ENCODE measurements around the gene KCTD8. TPM values are rescaled to one million over a fixed set of nuclear protein-coding genes. Genes with fewer than 3 reads are reported as not detected.

Gene KCTD8
- total RNA-seq, 1 donor, result not detected

DNA sequence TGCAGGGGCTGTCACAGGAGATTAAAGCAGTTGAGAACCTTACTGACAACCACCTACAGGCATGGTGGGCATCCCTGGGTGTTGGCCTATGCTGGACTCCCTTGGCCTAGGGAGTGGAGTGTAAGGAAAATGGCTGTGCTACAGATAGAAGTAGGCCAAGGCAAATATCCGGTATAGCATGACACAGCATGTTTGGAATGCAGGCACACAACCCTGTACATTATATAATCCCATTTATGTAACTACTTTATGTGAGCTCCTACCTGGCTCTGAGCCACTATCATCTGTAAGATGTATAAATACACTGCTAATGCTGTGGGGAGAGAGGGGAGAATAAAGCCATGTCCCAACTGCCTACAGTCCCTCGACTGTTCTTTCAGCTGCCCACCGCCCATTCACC, 38.7 kb upstream of the KCTD8 start:
- no peak overlapping the region for H2AFZ ChIP-seq (ENCODE audit: low read length)
- no peaks in the 10 kb centered on the region for H3K36me3 ChIP-seq (ENCODE audit: insufficient read depth, low read length)
- no peaks in the 10 kb centered on the region for H3K79me2 ChIP-seq (ENCODE audit: insufficient read depth, low read length)
- no peaks in the 10 kb centered on the region for H3K9me3 ChIP-seq (ENCODE audit: low read depth, low read length)
- TF ChIP-seq, protein P1, sequence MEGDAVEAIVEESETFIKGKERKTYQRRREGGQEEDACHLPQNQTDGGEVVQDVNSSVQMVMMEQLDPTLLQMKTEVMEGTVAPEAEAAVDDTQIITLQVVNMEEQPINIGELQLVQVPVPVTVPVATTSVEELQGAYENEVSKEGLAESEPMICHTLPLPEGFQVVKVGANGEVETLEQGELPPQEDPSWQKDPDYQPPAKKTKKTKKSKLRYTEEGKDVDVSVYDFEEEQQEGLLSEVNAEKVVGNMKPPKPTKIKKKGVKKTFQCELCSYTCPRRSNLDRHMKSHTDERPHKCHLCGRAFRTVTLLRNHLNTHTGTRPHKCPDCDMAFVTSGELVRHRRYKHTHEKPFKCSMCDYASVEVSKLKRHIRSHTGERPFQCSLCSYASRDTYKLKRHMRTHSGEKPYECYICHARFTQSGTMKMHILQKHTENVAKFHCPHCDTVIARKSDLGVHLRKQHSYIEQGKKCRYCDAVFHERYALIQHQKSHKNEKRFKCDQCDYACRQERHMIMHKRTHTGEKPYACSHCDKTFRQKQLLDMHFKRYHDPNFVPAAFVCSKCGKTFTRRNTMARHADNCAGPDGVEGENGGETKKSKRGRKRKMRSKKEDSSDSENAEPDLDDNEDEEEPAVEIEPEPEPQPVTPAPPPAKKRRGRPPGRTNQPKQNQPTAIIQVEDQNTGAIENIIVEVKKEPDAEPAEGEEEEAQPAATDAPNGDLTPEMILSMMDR (IDR thresholded peaks at IDR 0.05; ENCODE audit: extremely low read depth, low read depth, low read length), result no peak
- H3K27ac ChIP-seq (ENCODE audit: low read depth, low read length), result no peak overlapping the region
- no peaks in the 10 kb centered on the region for H3K27me3 ChIP-seq (ENCODE audit: insufficient read depth, low read length)
- DNase-seq (ENCODE audit: insufficient read length, low spot score, missing footprints), result no peak
- H4K20me1 ChIP-seq (ENCODE audit: insufficient read depth, low read length), result no peaks in the 10 kb centered on the region
- no peak overlapping the region for H3K4me3 ChIP-seq (ENCODE audit: insufficient read depth, low read length)
- no peaks in the 10 kb centered on the region for H3K4me1 ChIP-seq (ENCODE audit: insufficient read depth, low read length)
- H3K4me2 ChIP-seq (ENCODE audit: insufficient read depth, low read length), result no peak overlapping the region

DNA sequence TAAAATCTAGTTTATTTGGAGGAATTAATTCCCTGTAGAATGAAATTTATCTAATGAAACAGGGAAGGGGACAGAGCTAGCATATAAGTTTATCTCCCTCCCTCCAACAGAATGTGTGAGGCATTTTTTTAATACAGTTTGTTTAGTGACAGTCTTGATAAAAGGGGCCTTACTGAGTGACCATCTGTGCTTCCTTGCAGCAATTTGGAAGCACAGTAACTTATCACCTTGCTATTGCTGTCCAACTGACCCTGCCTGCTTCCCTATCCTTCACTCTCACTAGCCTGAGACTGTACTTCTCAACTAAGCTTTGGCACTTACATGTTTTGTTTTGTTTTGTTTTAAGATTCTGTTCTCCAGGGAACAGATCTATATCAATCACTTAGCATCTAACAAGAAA, 31.1 kb upstream of the KCTD8 start:
- DNase-seq (ENCODE audit: insufficient read length, low spot score, missing footprints), result no peak
- Histone ChIP-seq H4K20me1 (ENCODE audit: insufficient read depth, low read length) (no peaks in the 10 kb centered on the region), H2AFZ (ENCODE audit: low read length) (no peak overlapping the region), H3K9me3 (ENCODE audit: low read depth, low read length) (no peaks in the 10 kb centered on the region), H3K79me2 (ENCODE audit: insufficient read depth, low read length) (no peaks in the 10 kb centered on the region), H3K36me3 (ENCODE audit: insufficient read depth, low read length) (no peaks in the 10 kb centered on the region), H3K4me1 (ENCODE audit: insufficient read depth, low read length) (no peaks in the 10 kb centered on the region), H3K27ac (ENCODE audit: low read depth, low read length) (no peak overlapping the region), H3K4me2 (ENCODE audit: insufficient read depth, low read length) (no peak overlapping the region), H3K4me3 (ENCODE audit: insufficient read depth, low read length) (no peak overlapping the region), H3K27me3 (ENCODE audit: insufficient read depth, low read length) (no peaks in the 10 kb centered on the region)
- TF ChIP-seq, protein P1 (IDR thresholded peaks at IDR 0.05; ENCODE audit: extremely low read depth, low read depth, low read length), result no peak

DNA sequence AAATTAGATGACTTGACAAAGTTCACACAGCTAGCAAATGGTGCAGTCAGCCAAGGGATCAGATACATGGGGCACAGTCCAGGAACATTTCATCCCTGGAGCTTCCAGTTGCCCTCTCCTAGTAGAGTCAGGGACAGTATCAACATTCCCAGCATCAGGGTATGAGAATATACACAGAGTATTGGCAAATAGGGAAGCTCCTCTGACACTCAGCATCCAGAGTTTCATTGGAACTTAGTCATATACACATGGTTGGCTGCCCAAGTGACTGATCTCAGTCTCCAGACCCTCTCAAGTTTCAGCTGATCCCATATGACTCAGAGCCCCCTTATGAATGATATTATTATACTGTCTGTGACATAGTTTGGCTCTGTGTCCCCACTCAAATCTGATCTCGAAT, 13.7 kb upstream of the KCTD8 start:
- TF ChIP-seq, protein P1 (IDR thresholded peaks at IDR 0.05; ENCODE audit: extremely low read depth, low read depth, low read length), result no peak
- no peaks in the 10 kb centered on the region for H3K9me3 ChIP-seq (ENCODE audit: low read depth, low read length)
- H2AFZ ChIP-seq (ENCODE audit: low read length), result no peak overlapping the region
- no peak overlapping the region for H3K27ac ChIP-seq (ENCODE audit: low read depth, low read length)
- no peaks in the 10 kb centered on the region for H3K4me1 ChIP-seq (ENCODE audit: insufficient read depth, low read length)
- no peaks in the 10 kb centered on the region for H3K79me2 ChIP-seq (ENCODE audit: insufficient read depth, low read length)
- H3K27me3 ChIP-seq (ENCODE audit: insufficient read depth, low read length), result no peaks in the 10 kb centered on the region
- no peak overlapping the region for H3K4me3 ChIP-seq (ENCODE audit: insufficient read depth, low read length)
- DNase-seq (ENCODE audit: insufficient read length, low spot score, missing footprints), result no peak
- no peaks in the 10 kb centered on the region for H3K36me3 ChIP-seq (ENCODE audit: insufficient read depth, low read length)
- H4K20me1 ChIP-seq (ENCODE audit: insufficient read depth, low read length), result no peaks in the 10 kb centered on the region
- no peak overlapping the region for H3K4me2 ChIP-seq (ENCODE audit: insufficient read depth, low read length)

DNA sequence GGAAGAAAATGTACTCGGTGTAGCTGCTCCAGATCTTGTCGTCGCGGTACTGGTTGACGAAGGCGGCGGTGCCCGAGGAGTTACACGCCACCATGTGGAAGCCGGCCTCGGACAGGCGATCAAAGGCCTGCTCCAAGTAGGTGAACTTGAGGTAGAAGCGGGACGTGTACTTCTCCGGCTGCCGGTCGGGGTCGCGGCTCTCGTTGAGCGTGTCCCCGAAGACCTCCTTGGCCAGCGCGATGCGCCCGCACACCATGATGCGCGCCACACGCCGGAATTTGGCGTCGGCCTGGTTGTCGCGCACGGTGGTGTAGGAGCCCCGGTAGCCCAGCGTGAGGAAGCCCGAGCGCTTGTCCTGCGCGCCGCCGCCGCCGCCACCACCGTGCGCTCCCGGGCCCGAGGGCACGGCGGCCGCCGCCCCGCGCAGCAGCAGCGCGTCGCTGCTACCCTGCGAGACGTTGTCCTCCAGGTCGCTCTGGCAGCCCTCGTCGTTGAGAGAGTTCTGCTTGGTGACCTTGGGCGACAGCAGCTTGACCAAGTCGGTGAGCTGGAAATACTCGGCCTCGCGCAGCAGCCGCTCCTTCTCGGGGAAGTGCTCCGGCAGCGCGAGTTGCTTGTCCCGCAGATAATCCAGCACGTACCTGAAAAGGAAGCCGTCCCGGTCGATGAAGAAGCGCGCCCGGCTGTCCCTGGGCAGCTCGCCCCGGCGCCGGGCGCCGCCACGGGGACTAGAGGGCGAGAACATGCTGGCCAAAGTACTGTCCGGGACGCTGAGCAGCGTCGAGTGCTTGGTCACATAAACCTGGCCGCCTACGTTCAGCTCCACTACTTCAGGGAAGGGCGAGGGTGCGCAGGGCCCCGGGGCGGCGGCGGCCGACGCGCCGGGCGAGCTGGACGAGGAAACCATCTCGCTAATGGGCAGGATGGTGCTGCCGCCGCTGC, 775 bp downstream of the KCTD8 start:
- H3K4me3 ChIP-seq (ENCODE audit: insufficient read depth, low read length), result no peak overlapping the region

More for the DNA sequence above, 775 bp downstream of the KCTD8 start:
- Histone ChIP-seq H4K20me1 (ENCODE audit: insufficient read depth, low read length) (no peaks in the 10 kb centered on the region), H3K79me2 (ENCODE audit: insufficient read depth, low read length) (no peaks in the 10 kb centered on the region), H3K27me3 (ENCODE audit: insufficient read depth, low read length) (peaks cover 33% of the 10 kb centered on the region), H3K4me1 (ENCODE audit: insufficient read depth, low read length) (no peaks in the 10 kb centered on the region), H3K36me3 (ENCODE audit: insufficient read depth, low read length) (no peaks in the 10 kb centered on the region), H2AFZ (ENCODE audit: low read length) (no peak overlapping the region), H3K27ac (ENCODE audit: low read depth, low read length) (no peak overlapping the region), H3K9me3 (ENCODE audit: low read depth, low read length) (no peaks in the 10 kb centered on the region), H3K4me2 (ENCODE audit: insufficient read depth, low read length) (peak overlapping the region; percentile 79)
- TF ChIP-seq, protein P1 (IDR thresholded peaks at IDR 0.05; ENCODE audit: extremely low read depth, low read depth, low read length), result no peak
- peak; percentile 73 for DNase-seq (ENCODE audit: insufficient read length, low spot score, missing footprints)
